Measurements from ENCODE around the gene RFTN1.

The RFTN1 gene

DNA sequence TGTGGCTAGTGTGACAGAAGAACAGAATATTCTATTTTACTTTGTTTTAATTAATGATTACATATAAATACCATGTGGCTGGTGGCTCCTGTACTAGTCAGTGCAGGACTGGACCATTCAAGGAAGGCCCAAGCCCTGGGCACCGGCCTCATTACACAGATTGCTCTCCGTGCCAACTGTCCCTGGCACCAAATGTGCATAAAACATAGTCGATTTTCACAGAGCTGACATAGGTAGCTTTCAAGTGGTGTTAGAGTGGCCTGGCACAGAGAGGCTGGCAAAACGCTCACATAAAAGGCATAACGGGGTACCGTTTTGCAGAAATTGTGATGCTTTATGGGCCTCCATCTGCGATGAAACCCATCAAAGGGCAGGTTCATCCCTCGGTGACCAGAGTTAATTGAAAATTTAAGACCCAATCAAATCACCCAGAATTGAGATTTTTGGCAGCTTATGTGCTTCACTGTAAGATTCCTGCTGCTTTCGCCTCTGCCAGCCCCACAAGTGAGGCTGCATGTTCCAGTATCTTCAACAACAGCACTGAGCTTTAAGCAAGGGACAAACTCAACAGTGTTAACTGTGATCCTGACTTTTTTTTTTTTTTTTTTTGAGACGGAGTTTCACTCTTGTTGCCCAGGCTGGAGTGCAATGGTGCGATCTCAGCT is 25.9 kb downstream of the RFTN1 start:
- TF ChIP-seq ZNF565 (CRISPR knock-in tag; conservative IDR thresholded peaks at IDR 0.05; ENCODE audit: low read depth) (no peak), CREB5 (CRISPR knock-in tag; IDR thresholded peaks at IDR 0.05; ENCODE audit: low read depth) (no peak), ZNF8 (CRISPR knock-in tag; IDR thresholded peaks at IDR 0.05) (no peak), OSR1 (CRISPR knock-in tag; IDR thresholded peaks at IDR 0.05) (no peak), ZC3H10 (CRISPR knock-in tag; IDR thresholded peaks at IDR 0.05) (no peak), TOX (CRISPR knock-in tag; IDR thresholded peaks at IDR 0.05; ENCODE audit: borderline replicate concordance) (no peak), ZFP3 (CRISPR knock-in tag; IDR thresholded peaks at IDR 0.05) (no peak), GLIS3 (CRISPR knock-in tag; IDR thresholded peaks at IDR 0.05) (no peak), CSDC2 (CRISPR knock-in tag; IDR thresholded peaks at IDR 0.05) (no peak)
- TF ChIP-seq, protein P1, sequence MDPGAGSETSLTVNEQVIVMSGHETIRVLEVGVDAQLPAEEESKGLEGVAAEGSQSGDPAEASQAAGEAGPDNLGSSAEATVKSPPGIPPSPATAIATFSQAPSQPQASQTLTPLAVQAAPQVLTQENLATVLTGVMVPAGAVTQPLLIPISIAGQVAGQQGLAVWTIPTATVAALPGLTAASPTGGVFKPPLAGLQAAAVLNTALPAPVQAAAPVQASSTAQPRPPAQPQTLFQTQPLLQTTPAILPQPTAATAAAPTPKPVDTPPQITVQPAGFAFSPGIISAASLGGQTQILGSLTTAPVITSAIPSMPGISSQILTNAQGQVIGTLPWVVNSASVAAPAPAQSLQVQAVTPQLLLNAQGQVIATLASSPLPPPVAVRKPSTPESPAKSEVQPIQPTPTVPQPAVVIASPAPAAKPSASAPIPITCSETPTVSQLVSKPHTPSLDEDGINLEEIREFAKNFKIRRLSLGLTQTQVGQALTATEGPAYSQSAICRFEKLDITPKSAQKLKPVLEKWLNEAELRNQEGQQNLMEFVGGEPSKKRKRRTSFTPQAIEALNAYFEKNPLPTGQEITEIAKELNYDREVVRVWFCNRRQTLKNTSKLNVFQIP (CRISPR knock-in tag; IDR thresholded peaks at IDR 0.05; ENCODE audit: borderline replicate concordance, low read depth), result no peak
- ATAC-seq, result no peak

GRCh38 chr3:16486951-16487480 is 26.5 kb downstream of the RFTN1 start:
- no peak for ATAC-seq
- TF ChIP-seq ZNF8 (CRISPR knock-in tag; IDR thresholded peaks at IDR 0.05) (no peak), SNAI2 (CRISPR knock-in tag; IDR thresholded peaks at IDR 0.05) (no peak), ZNF565 (CRISPR knock-in tag; conservative IDR thresholded peaks at IDR 0.05; ENCODE audit: low read depth) (no peak), PPARA (CRISPR knock-in tag; IDR thresholded peaks at IDR 0.05; ENCODE audit: borderline replicate concordance) (no peak), ZFP30 (CRISPR knock-in tag; IDR thresholded peaks at IDR 0.05) (no peak), CREB5 (CRISPR knock-in tag; IDR thresholded peaks at IDR 0.05; ENCODE audit: low read depth) (no peak), TCF4 (CRISPR knock-in tag; IDR thresholded peaks at IDR 0.05; ENCODE audit: borderline replicate concordance) (no peak), TSHZ2 (CRISPR knock-in tag; IDR thresholded peaks at IDR 0.05) (no peak), OSR1 (CRISPR knock-in tag; IDR thresholded peaks at IDR 0.05) (no peak), TOX (CRISPR knock-in tag; IDR thresholded peaks at IDR 0.05; ENCODE audit: borderline replicate concordance) (no peak), ZC3H10 (CRISPR knock-in tag; IDR thresholded peaks at IDR 0.05) (no peak), CSDC2 (CRISPR knock-in tag; IDR thresholded peaks at IDR 0.05) (no peak), CSRNP3 (CRISPR knock-in tag; IDR thresholded peaks at IDR 0.05) (no peak), BACH2 (CRISPR knock-in tag; IDR thresholded peaks at IDR 0.05; ENCODE audit: borderline replicate concordance) (no peak), ZFP3 (CRISPR knock-in tag; IDR thresholded peaks at IDR 0.05) (no peak), PATZ1 (CRISPR knock-in tag; IDR thresholded peaks at IDR 0.05; ENCODE audit: borderline replicate concordance) (no peak)
- TF ChIP-seq, protein P1 (CRISPR knock-in tag; IDR thresholded peaks at IDR 0.05; ENCODE audit: borderline replicate concordance, low read depth), result no peak
